ENCODE results near the gene LRRK1. TPM values are rescaled to one million over a fixed set of nuclear protein-coding genes. Genes with fewer than 3 reads are reported as not detected.

Gene LRRK1
- total and polyA plus RNA-seq, 8 donors: 2.3 to 73.3 (median 7.0) TPM

DNA sequence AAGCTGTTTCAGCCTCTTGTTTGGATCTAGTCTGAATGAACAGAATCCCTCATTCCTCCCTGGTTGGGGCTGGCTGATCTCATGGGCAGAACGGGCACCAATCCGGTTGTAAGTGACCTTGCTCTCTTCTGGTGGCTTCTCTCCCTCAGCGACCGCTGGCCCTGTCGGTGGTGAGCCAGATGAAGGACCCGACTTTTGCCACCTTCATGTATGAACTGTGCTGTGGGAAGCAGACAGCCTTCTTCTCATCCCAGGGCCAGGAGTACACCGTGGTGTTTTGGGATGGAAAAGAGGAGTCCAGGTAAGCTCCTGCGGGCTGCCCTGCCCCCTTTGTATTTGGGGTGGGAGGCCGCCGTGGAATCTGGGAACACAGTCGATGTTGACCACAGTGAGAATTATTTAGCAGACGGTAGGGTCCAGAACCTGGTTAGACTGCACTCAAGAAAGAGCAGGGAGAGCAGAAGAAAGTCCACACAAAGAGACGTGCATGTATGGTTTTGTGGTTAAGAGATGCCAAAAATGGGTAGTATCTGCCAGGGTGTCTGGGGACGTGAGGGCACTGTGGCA, 138.8 kb downstream of the LRRK1 start:
- TF ChIP-seq POLR2A (IDR thresholded peaks at IDR 0.05) (no peak), EP300 (IDR thresholded peaks at IDR 0.05) (no peak), POLR2AphosphoS5 (IDR thresholded peaks at IDR 0.05) (no peak)
- TF ChIP-seq, protein P1, sequence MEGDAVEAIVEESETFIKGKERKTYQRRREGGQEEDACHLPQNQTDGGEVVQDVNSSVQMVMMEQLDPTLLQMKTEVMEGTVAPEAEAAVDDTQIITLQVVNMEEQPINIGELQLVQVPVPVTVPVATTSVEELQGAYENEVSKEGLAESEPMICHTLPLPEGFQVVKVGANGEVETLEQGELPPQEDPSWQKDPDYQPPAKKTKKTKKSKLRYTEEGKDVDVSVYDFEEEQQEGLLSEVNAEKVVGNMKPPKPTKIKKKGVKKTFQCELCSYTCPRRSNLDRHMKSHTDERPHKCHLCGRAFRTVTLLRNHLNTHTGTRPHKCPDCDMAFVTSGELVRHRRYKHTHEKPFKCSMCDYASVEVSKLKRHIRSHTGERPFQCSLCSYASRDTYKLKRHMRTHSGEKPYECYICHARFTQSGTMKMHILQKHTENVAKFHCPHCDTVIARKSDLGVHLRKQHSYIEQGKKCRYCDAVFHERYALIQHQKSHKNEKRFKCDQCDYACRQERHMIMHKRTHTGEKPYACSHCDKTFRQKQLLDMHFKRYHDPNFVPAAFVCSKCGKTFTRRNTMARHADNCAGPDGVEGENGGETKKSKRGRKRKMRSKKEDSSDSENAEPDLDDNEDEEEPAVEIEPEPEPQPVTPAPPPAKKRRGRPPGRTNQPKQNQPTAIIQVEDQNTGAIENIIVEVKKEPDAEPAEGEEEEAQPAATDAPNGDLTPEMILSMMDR (IDR thresholded peaks at IDR 0.05): no peak
- Histone ChIP-seq H3K27ac (no peak overlapping the region), H3K27me3 (no peaks in the 10 kb centered on the region), H3K9me3 (no peaks in the 10 kb centered on the region), H3K4me3 (no peak overlapping the region), H3K4me1 (no peaks in the 10 kb centered on the region), H3K36me3 (peaks cover 17 to 100% (median 98%) of the 10 kb centered on the region in 4 donors)
- DNase-seq: peak in 1 of 2 donors; percentile 15
- WGBS, 5 donors: 86 to 95% (median 87%) methylated on average over 14 of the region's 14 CpGs
- intact Hi-C loops (cut with DNase I; ENCODE audit: low total_unique reads): no loop called here

DNA sequence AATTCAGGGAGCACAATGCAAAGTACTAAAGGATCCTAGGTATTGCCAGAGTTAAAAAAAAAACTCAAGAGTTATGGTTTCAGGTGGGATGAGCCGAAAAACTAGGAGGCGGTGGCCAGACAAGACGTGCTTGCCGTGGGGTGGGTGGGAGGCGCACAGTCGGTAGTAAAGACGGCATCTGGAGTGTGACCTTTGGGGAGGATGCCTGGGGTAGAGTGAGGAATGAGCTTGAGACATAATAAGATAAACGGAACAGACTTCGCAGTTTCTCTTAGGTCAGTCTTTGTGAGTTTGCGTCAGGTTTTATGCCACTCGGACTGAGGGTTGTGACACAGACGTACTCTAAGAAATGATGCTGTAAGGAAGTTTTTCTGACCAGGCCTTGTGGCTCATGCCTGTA, 139.6 kb downstream of the LRRK1 start:
- Histone ChIP-seq H3K36me3 (peaks cover 9 to 100% (median 97%) of the 10 kb centered on the region in 4 donors), H3K9me3 (no peaks in the 10 kb centered on the region), H3K27me3 (no peaks in the 10 kb centered on the region), H3K4me3 (no peak overlapping the region), H3K4me1 (peaks cover 0 to 7% (median under 1%) of the 10 kb centered on the region in 4 donors), H3K27ac (no peak overlapping the region)
- TF ChIP-seq, protein P1 (IDR thresholded peaks at IDR 0.05): no peak
- TF ChIP-seq POLR2A (IDR thresholded peaks at IDR 0.05): no peak
- intact Hi-C loops (cut with DNase I; ENCODE audit: low total_unique reads): no loop called here
- 91 to 97% (median 95%) methylated on average over 12 of the region's 12 CpGs for WGBS, 5 donors
- peak in 1 of 2 donors; percentile 4 for DNase-seq

DNA sequence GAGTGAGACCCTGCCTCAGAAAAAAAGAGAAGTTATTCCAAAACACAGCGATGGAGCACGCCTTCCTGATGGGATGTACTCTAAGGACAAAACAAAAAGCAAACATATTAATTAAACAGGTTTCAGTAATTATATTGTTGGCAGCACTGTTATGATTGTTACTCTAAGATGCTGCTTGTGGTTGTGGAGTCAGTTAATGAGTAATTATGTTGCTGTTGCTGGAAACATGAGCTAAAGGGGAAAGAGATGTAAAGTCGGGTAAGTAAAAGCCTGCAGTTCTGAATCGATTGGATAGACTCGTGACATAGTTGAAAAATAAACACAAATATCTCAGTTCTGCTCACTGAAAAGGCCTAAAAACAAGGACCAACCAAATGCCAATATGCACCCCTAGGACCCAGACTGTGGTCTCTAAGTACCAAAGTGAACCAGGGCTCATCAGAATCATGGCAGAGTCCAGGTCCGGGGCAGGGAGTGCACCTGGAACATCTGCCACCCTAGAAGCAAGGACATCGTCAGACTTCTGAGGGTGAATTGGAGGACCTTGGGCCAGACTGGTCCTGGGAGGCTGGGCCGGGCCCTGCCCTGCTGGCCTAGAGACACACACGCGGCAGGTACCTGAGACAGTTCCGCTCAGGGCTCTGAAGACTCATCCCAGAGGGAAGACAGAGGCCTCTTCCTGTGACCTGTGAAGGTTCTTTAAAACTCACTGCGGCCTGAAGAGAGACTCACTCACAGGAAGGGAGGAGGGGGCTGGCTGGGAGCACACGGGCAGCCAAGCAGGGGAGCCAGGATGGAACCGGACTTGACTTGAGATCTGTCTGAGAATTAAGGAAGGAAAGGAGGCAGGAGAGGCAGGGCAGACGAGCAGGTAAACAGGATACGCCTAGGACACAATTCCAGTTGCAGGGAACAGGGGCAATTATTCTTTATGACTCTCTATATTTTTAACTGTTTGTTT, 140.5 kb downstream of the LRRK1 start:
- intact Hi-C loops (cut with DNase I; ENCODE audit: low total_unique reads): no loop called here
- Histone ChIP-seq H3K27ac (no peak overlapping the region), H3K36me3 (peaks cover 9 to 97% (median 97%) of the 10 kb centered on the region in 4 donors), H3K4me1 (peaks cover 0 to 16% (median 10%) of the 10 kb centered on the region in 4 donors), H3K27me3 (no peaks in the 10 kb centered on the region), H3K4me3 (no peak overlapping the region), H3K9me3 (no peaks in the 10 kb centered on the region)
- TF ChIP-seq POLR2AphosphoS5 (IDR thresholded peaks at IDR 0.05) (no peak), EP300 (IDR thresholded peaks at IDR 0.05) (no peak), POLR2A (IDR thresholded peaks at IDR 0.05) (no peak)
- TF ChIP-seq, protein P1 (IDR thresholded peaks at IDR 0.05): no peak
- WGBS, 5 donors: 81 to 84% (median 83%) methylated on average over 13 to 16 of the region's 16 CpGs
- peak in 1 of 2 donors; percentile 23 for DNase-seq

DNA sequence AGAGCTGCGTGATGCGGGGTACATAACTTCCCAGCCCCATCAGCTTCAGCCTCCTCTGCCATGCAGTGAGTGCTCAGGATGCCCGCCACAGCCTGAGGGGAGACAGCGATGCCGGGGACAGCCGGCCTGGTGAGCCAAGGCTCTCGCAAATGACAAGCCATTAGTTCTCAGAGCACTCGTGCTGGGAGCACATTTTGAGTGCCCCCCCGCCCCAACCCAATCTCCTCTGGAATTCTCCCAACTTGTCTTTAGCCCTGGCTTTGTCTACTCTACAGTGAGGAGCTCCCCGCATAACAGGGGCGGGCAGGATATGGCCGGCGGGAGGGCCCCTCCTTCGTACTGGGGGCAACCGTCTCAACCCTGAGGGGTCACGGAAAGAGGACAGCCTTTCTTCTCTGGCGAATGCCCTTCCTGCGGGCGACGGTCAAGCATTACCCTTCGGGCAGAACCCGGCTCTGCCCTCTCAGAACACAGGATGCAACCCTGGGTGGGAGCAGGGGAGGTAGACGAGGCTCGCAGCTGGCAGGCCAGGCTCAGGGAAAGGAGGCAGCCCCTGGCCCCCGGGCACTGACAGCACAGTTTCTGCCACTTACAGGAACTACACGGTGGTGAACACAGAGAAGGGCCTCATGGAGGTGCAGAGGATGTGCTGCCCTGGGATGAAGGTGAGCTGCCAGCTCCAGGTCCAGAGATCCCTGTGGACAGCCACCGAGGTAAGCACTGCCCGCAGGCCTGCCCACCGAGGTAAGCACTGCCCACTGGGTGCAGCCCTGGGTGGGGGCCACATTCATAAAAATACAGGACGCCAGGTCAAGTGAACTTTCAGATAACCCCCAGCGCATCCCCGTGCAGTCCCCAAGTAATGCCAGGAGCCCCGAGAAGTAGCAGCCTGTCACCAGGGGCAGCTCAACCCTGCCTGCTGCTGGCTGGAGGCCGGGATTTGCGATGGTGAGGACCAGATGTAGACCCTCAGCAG, 141.7 kb downstream of the LRRK1 start:
- H3K36me3 ChIP-seq: peaks cover 5 to 97% (median 91%) of the 10 kb centered on the region in 4 donors

More for the DNA sequence above, 141.7 kb downstream of the LRRK1 start:
- no peaks in the 10 kb centered on the region for H3K9me3 ChIP-seq
- H3K4me3 ChIP-seq: no peak overlapping the region
- no peak overlapping the region for H3K27ac ChIP-seq
- peak in 1 of 2 donors; percentile 13 for DNase-seq
- no peaks in the 10 kb centered on the region for H3K27me3 ChIP-seq
- peaks cover 0 to 19% (median 14%) of the 10 kb centered on the region in 4 donors for H3K4me1 ChIP-seq
- WGBS, 5 donors: 85 to 89% (median 88%) methylated on average over 32 to 35 of the region's 35 CpGs
- intact Hi-C loops (cut with DNase I; ENCODE audit: low total_unique reads): no loop called here
- TF ChIP-seq POLR2AphosphoS5 (IDR thresholded peaks at IDR 0.05) (no peak), EP300 (IDR thresholded peaks at IDR 0.05) (no peak), POLR2A (IDR thresholded peaks at IDR 0.05) (no peak)
- TF ChIP-seq, protein P1 (IDR thresholded peaks at IDR 0.05): no peak

Measured in stomach (tissue), 9 donors.